ENCODE data around the gene TULP4.
A peak's percentile ranks its signal among the peaks of the same experiment; 100 is the strongest.
"Not testable (repeated sequence)": the region's sequence is repeated elsewhere in the genome, so short reads cannot be mapped to it uniquely, and the experiment has no call there.

TULP4 gene

GRCh38 chr6:158475344-158476302 is 163.4 kb downstream of the TULP4 start:
- peak; percentile 46 for DNase-seq (ENCODE audit: low read depth)
- Histone ChIP-seq H3K4me3 (ENCODE audit: low read length) (no peak overlapping the region), H3K9me3 (ENCODE audit: control insufficient read depth, low read length) (no peaks in the 10 kb centered on the region), H3K27me3 (replicated peaks; ENCODE audit: control insufficient read depth, insufficient read depth, low read length) (no peaks in the 10 kb centered on the region), H3K4me1 (ENCODE audit: control insufficient read depth, insufficient read depth, low read length) (peaks cover 4% of the 10 kb centered on the region), H3K9ac (ENCODE audit: low read length) (no peak overlapping the region), H3K36me3 (ENCODE audit: control insufficient read depth, insufficient read depth, low read length, severe bottlenecking) (peaks cover 36% of the 10 kb centered on the region)

- no peak for DNase-seq (ENCODE audit: low read depth)
- no peak overlapping the region for H3K9ac ChIP-seq (ENCODE audit: low read length)
- no peaks in the 10 kb centered on the region for H3K9me3 ChIP-seq (ENCODE audit: control insufficient read depth, low read length)
- no peaks in the 10 kb centered on the region for H3K27me3 ChIP-seq (replicated peaks; ENCODE audit: control insufficient read depth, insufficient read depth, low read length)
- peaks cover 43% of the 10 kb centered on the region for H3K36me3 ChIP-seq (ENCODE audit: control insufficient read depth, insufficient read depth, low read length, severe bottlenecking)
- H3K4me3 ChIP-seq (ENCODE audit: low read length): no peak overlapping the region
- peaks cover 4% of the 10 kb centered on the region for H3K4me1 ChIP-seq (ENCODE audit: control insufficient read depth, insufficient read depth, low read length)
These were observed 164.1 kb downstream of the TULP4 start for GRCh38 chr6:158476389-158476788.

GRCh38 chr6:158477722-158478121 is 165.5 kb downstream of the TULP4 start:
- not testable (repeated sequence) for H3K27me3 ChIP-seq (replicated peaks; ENCODE audit: control insufficient read depth, insufficient read depth, low read length); H3K4me3 ChIP-seq (ENCODE audit: low read length); H3K9ac ChIP-seq (ENCODE audit: low read length); H3K4me1 ChIP-seq (ENCODE audit: control insufficient read depth, insufficient read depth, low read length); DNase-seq (ENCODE audit: low read depth); H3K9me3 ChIP-seq (ENCODE audit: control insufficient read depth, low read length)
- peaks cover 50% of the 10 kb centered on the region for H3K36me3 ChIP-seq (ENCODE audit: control insufficient read depth, insufficient read depth, low read length, severe bottlenecking)

GRCh38 chr6:158480989-158481388 is 168.7 kb downstream of the TULP4 start:
- Histone ChIP-seq H3K4me1 (ENCODE audit: control insufficient read depth, insufficient read depth, low read length) (no peaks in the 10 kb centered on the region), H3K9ac (ENCODE audit: low read length) (no peak overlapping the region), H3K27me3 (replicated peaks; ENCODE audit: control insufficient read depth, insufficient read depth, low read length) (no peaks in the 10 kb centered on the region), H3K9me3 (ENCODE audit: control insufficient read depth, low read length) (no peaks in the 10 kb centered on the region), H3K36me3 (ENCODE audit: control insufficient read depth, insufficient read depth, low read length, severe bottlenecking) (peaks cover 56% of the 10 kb centered on the region), H3K4me3 (ENCODE audit: low read length) (no peak overlapping the region)
- no peak for DNase-seq (ENCODE audit: low read depth)

GRCh38 chr6:158481690-158482473 is 169.6 kb downstream of the TULP4 start:
- no peak overlapping the region for H3K9ac ChIP-seq (ENCODE audit: low read length)
- H3K27me3 ChIP-seq (replicated peaks; ENCODE audit: control insufficient read depth, insufficient read depth, low read length): no peaks in the 10 kb centered on the region
- peaks cover 49% of the 10 kb centered on the region for H3K36me3 ChIP-seq (ENCODE audit: control insufficient read depth, insufficient read depth, low read length, severe bottlenecking)
- H3K9me3 ChIP-seq (ENCODE audit: control insufficient read depth, low read length): no peaks in the 10 kb centered on the region
- DNase-seq (ENCODE audit: low read depth): peak; percentile 83
- H3K4me1 ChIP-seq (ENCODE audit: control insufficient read depth, insufficient read depth, low read length): no peaks in the 10 kb centered on the region
- no peak overlapping the region for H3K4me3 ChIP-seq (ENCODE audit: low read length)

- Histone ChIP-seq H3K4me1 (ENCODE audit: control insufficient read depth, insufficient read depth, low read length) (peaks cover 11% of the 10 kb centered on the region), H3K36me3 (ENCODE audit: control insufficient read depth, insufficient read depth, low read length, severe bottlenecking) (peaks cover 30% of the 10 kb centered on the region), H3K27me3 (replicated peaks; ENCODE audit: control insufficient read depth, insufficient read depth, low read length) (no peaks in the 10 kb centered on the region), H3K9me3 (ENCODE audit: control insufficient read depth, low read length) (no peaks in the 10 kb centered on the region), H3K4me3 (ENCODE audit: low read length) (no peak overlapping the region), H3K9ac (ENCODE audit: low read length) (no peak overlapping the region)
- no peak for DNase-seq (ENCODE audit: low read depth)
These were observed 173.2 kb downstream of the TULP4 start for GRCh38 chr6:158485431-158485830.

GRCh38 chr6:158487495-158487894 is 175.2 kb downstream of the TULP4 start:
- Histone ChIP-seq H3K4me3 (ENCODE audit: low read length) (no peak overlapping the region), H3K9ac (ENCODE audit: low read length) (no peak overlapping the region), H3K4me1 (ENCODE audit: control insufficient read depth, insufficient read depth, low read length) (peaks cover 11% of the 10 kb centered on the region), H3K9me3 (ENCODE audit: control insufficient read depth, low read length) (no peaks in the 10 kb centered on the region), H3K36me3 (ENCODE audit: control insufficient read depth, insufficient read depth, low read length, severe bottlenecking) (peaks cover 17% of the 10 kb centered on the region), H3K27me3 (replicated peaks; ENCODE audit: control insufficient read depth, insufficient read depth, low read length) (no peaks in the 10 kb centered on the region)
- DNase-seq (ENCODE audit: low read depth): peak; percentile 13

GRCh38 chr6:158488065-158488464 is 175.8 kb downstream of the TULP4 start:
- peaks cover 11% of the 10 kb centered on the region for H3K4me1 ChIP-seq (ENCODE audit: control insufficient read depth, insufficient read depth, low read length)
- no peak overlapping the region for H3K9ac ChIP-seq (ENCODE audit: low read length)
- H3K9me3 ChIP-seq (ENCODE audit: control insufficient read depth, low read length): no peaks in the 10 kb centered on the region
- H3K4me3 ChIP-seq (ENCODE audit: low read length): no peak overlapping the region
- H3K27me3 ChIP-seq (replicated peaks; ENCODE audit: control insufficient read depth, insufficient read depth, low read length): no peaks in the 10 kb centered on the region
- peaks cover 18% of the 10 kb centered on the region for H3K36me3 ChIP-seq (ENCODE audit: control insufficient read depth, insufficient read depth, low read length, severe bottlenecking)
- peak; percentile 88 for DNase-seq (ENCODE audit: low read depth)

- Histone ChIP-seq H3K4me1 (ENCODE audit: control insufficient read depth, insufficient read depth, low read length) (peaks cover 11% of the 10 kb centered on the region), H3K4me3 (ENCODE audit: low read length) (no peak overlapping the region), H3K9ac (ENCODE audit: low read length) (no peak overlapping the region), H3K9me3 (ENCODE audit: control insufficient read depth, low read length) (no peaks in the 10 kb centered on the region), H3K36me3 (ENCODE audit: control insufficient read depth, insufficient read depth, low read length, severe bottlenecking) (peaks cover 22% of the 10 kb centered on the region), H3K27me3 (replicated peaks; ENCODE audit: control insufficient read depth, insufficient read depth, low read length) (no peaks in the 10 kb centered on the region)
- no peak for DNase-seq (ENCODE audit: low read depth)
These were observed 177.2 kb downstream of the TULP4 start for GRCh38 chr6:158489441-158489840.

- no peaks in the 10 kb centered on the region for H3K9me3 ChIP-seq (ENCODE audit: control insufficient read depth, low read length)
- H3K27me3 ChIP-seq (replicated peaks; ENCODE audit: control insufficient read depth, insufficient read depth, low read length): no peaks in the 10 kb centered on the region
- no peak overlapping the region for H3K4me3 ChIP-seq (ENCODE audit: low read length)
- no peak for DNase-seq (ENCODE audit: low read depth)
- H3K4me1 ChIP-seq (ENCODE audit: control insufficient read depth, insufficient read depth, low read length): peaks cover 7% of the 10 kb centered on the region
- no peak overlapping the region for H3K9ac ChIP-seq (ENCODE audit: low read length)
- peaks cover 26% of the 10 kb centered on the region for H3K36me3 ChIP-seq (ENCODE audit: control insufficient read depth, insufficient read depth, low read length, severe bottlenecking)
These were observed 180.6 kb downstream of the TULP4 start for GRCh38 chr6:158492881-158493280.

- Histone ChIP-seq H3K36me3 (ENCODE audit: control insufficient read depth, insufficient read depth, low read length, severe bottlenecking) (peaks cover 39% of the 10 kb centered on the region), H3K27me3 (replicated peaks; ENCODE audit: control insufficient read depth, insufficient read depth, low read length) (no peaks in the 10 kb centered on the region), H3K4me1 (ENCODE audit: control insufficient read depth, insufficient read depth, low read length) (peaks cover 10% of the 10 kb centered on the region), H3K9me3 (ENCODE audit: control insufficient read depth, low read length) (no peaks in the 10 kb centered on the region), H3K9ac (ENCODE audit: low read length) (no peak overlapping the region), H3K4me3 (ENCODE audit: low read length) (no peak overlapping the region)
- no peak for DNase-seq (ENCODE audit: low read depth)
These were observed 184.4 kb downstream of the TULP4 start for GRCh38 chr6:158496700-158497099.

All from adipocyte (in vitro differentiated cells).